GM21737 (cell line): ENCODE data around the gene ZNF33B.
A peak's percentile ranks its signal among the peaks of the same experiment; 100 is the strongest.
"Not testable (repeated sequence)": the region's sequence is repeated elsewhere in the genome, so short reads cannot be mapped to it uniquely, and the experiment has no call there.

ENCODE experiments used
- ATAC-seq: cut with Tn5 transposase; IDR thresholded peaks from one replicate; pipeline ENCODE4 v1.9.1; 2021; ENCODE audit warnings: mild to moderate bottlenecking, moderate library complexity; ENCODE audit not compliant: unreplicated experiment

Gene ZNF33B

GRCh38 chr10:42618424-42618823 lies 19.9 kb downstream of the ZNF33B start:
- no peak for ATAC-seq

GRCh38 chr10:42615419-42615818 lies 23.0 kb downstream of the ZNF33B start:
- ATAC-seq, result no peak

- ATAC-seq, result no peak
These were observed 28.5 kb downstream of the ZNF33B start for GRCh38 chr10:42609872-42610271.

GRCh38 chr10:42598249-42598873 lies 40.0 kb downstream of the ZNF33B start:
- no peak for ATAC-seq

- no peak for ATAC-seq
These were observed 42.2 kb downstream of the ZNF33B start for GRCh38 chr10:42596196-42596595.

- ATAC-seq, result no peak
These were observed 44.1 kb downstream of the ZNF33B start for GRCh38 chr10:42594246-42594650.

GRCh38 chr10:42593284-42593683 lies 45.1 kb downstream of the ZNF33B start:
- ATAC-seq, result no peak

- ATAC-seq, result no peak
These were observed 54.5 kb downstream of the ZNF33B start for GRCh38 chr10:42583828-42584227.

GRCh38 chr10:42578019-42578418 lies 60.4 kb downstream of the ZNF33B start:
- no peak for ATAC-seq

GRCh38 chr10:42576338-42576737 lies 62.0 kb downstream of the ZNF33B start:
- no peak for ATAC-seq

GRCh38 chr10:42574336-42574735 lies 64.0 kb downstream of the ZNF33B start:
- no peak for ATAC-seq

GRCh38 chr10:42556931-42557330 lies 81.4 kb downstream of the ZNF33B start:
- no peak for ATAC-seq

- not testable (repeated sequence) for ATAC-seq
These were observed 84.8 kb downstream of the ZNF33B start for GRCh38 chr10:42553576-42553975.

- peak; percentile 28 for ATAC-seq
These were observed 85.3 kb downstream of the ZNF33B start for GRCh38 chr10:42553064-42553407.

- peak; percentile 96 for ATAC-seq
These were observed 85.9 kb downstream of the ZNF33B start for GRCh38 chr10:42552188-42553063.

- ATAC-seq, result no peak
These were observed 86.7 kb downstream of the ZNF33B start for GRCh38 chr10:42551582-42552187.

- no peak for ATAC-seq
These were observed 88.5 kb downstream of the ZNF33B start for GRCh38 chr10:42549851-42550250.

GRCh38 chr10:42548254-42548653 lies 90.1 kb downstream of the ZNF33B start:
- ATAC-seq, result no peak

GRCh38 chr10:42544945-42545344 lies 93.4 kb downstream of the ZNF33B start:
- no peak for ATAC-seq

- no peak for ATAC-seq
These were observed 94.5 kb downstream of the ZNF33B start for GRCh38 chr10:42543840-42544372.
